Inflammatory macrophage treated with lipopolysaccharide for 4 hours (primary cell): ENCODE data around the gene SLC7A14.
A peak's percentile ranks its signal among the peaks of the same experiment; 100 is the strongest.

Source experiments
- DNase-seq: peaks from one replicate; pipeline ENCODE4 v3.0.0-alpha.2; 2020

Gene SLC7A14

DNA sequence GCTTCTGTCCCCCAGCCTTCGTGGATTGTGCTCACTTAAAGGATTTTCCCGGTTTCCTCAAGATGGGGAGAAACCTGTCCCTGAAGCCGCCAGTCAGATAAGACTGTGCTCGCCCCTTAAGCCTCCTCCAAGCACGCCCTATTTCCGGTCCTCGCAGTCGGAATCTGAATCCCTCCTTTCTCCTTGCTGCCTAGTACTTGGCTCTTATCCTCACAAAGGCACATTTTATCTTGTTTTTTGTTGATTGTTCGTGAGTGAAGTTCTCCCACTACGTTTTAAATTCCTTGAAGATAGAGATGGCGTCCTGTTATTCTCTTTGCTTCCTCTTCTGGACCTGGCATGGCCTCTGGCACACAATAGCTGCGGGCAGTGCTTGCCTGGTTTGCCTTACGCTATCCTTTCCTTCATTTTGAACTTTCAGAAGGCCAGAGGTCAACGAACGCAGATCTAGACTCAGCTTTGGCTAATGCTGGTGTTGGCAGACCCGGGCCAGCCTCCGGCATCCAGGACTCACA, 165.5 kb downstream of the SLC7A14 start:
- no peak for DNase-seq

DNA sequence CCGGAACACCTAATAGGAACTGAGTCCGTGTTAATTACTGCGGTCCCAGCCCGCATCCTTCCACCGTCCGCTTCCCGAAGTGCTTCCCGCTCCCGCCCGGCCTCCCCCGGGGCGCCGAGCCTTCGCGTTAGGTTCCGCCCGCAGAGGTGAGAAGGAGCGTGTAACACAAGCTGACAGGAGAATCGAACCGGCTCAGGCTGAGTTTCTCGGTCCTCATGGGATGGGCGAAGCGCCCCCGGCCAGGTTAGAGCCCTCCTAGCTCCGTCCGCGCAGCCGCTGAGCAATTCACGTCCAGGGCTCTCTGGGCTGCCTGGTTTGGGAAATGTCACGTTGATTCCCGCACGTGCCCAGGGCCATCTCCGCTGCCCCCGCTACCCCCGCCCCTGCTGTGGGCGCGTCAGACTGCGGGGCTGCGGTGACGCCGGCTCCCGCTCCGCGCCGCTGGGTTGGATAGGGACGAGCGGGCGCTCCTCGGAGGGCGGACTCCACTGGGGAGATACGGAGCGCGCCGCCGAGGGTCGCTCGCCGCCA, 166.3 kb downstream of the SLC7A14 start:
- DNase-seq = no peak

DNA sequence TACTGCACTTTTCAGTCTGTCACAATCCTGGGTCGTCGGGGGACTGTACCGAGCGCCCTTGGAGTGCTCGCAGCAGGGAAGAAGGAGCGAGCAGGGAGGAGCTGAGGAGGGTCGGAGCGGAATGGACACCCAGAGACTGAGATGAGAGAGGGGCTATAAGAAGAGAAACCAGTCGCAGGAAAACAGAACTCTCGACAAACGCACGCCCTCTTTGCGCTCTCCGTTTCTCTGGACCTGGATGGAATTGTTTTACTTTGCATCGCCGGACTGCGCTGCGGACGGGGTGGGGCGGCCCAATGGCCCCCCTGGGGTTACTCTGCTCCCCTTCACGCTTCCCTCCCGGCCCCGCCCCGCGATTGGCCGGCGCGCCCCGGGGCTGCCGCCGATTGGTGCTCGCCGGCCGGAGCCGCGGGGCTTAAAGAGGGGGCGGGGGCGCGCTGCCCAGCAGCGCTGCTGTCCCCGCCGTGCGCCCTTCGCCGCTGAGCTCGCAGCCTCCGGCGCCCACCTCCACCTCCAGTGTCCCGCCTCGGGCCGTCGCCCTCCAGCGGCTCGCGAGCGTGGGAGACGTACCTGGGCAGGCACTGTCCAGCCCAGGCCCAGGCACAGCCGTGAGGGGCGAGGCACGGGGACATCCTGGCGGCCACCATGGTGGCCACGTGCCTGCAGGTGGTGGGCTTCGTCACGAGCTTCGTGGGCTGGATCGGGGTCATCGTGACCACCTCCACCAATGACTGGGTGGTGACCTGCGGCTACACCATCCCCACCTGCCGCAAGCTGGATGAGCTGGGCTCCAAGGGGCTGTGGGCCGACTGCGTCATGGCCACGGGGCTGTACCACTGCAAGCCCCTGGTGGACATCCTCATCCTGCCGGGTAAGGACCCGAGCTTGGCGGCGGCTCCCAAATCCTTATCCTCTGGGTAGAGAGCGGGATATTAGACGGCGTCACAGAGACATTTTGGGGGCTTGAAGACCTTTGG, 167.2 kb downstream of the SLC7A14 start, which contains the start of gene CLDN11:
Gene CLDN11 (plus strand): TSS at position 447 of the 977 bp plus-strand sequence. CDS start 199 bp downstream, at position 646.
- no peak for DNase-seq

DNA sequence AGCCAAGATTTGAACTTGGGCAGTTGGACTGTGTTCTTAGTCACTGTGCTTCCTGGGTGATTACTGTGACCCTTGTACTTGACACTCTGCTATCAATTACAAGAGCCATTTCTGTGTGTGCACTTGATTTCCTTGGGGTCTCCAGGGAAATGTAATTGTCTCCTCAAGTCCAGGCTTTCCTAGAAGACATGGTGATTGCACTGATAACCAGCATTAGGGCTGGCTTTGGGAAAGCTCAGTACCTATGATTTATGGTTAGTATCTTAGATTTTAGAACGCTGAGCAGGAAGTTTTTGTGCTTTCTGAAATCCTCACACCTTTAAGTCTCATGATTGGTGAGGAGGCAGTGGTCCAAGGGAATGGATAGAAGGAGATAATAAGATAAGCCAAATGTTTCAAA, 168.8 kb downstream of the SLC7A14 start:
- no peak for DNase-seq

DNA sequence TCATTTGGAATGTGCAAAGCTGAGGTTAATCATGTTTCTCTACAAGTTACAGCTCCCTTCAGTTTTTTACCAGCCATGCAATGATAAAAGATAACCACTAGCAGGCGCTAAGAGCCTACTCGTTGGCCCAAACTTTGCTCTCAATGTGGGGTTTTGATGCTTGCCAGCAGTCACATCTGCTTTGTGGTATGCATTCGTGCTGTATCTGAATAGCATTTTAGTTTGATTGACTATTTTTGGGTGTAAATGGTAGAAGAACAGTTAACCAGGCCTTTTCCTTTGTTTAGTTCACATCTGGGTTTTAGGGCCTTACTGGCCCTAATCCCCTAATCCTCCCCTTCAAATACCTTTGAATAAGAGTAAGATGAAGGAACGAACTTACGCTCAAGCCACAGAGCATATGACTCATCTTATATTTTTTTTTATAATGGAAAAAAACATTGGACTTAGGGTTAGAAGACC, 171.6 kb downstream of the SLC7A14 start:
- DNase-seq = peak; percentile 46

DNA sequence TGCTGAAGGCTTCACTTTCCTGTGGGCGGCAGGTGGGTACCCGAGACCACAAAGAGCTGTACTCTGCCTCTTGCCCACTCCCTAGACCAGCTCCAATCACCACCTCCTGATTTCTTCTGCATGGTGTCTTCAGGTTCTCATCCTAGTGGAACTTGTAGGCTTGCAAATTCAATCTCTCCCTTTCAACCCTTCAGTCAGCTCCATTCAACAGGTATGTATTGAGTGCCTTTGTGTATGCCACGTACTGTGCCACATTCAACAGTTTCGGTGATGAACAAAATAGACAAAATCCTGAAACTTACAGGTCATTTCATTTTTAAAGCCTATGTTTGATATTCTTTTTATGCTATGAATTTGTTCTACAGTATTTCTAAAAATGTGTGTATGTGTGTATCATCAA, 172.6 kb downstream of the SLC7A14 start:
- DNase-seq = no peak

DNA sequence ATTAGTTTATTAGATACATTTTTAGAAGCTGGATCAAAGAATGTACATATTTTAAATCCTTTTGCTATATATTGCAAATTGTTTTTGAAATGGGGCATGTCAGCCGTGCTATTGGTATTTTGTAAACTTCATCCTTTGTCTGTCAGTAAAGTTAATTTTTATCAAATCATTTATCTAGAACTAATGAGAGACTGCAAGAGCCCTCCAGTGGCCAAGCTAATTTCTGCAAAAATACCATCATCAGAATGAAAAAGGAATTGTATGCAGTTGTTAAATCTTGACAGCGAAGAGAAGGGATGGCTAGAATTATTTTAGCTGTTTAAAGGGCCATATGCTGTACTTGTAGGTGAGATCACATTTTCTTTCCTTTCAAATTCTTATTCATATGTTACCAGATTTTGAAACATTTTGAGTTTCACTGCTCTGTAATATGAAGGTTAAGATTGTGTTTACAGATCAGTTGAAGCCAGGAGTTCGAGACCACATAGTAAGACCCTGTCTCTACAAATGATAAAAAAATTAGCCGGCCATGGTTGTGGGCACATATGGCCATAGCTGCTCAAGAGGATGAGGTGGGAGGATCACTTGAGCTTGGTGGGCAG, 175.3 kb downstream of the SLC7A14 start:
- peak; percentile 35 for DNase-seq
